HepG2 (cell line): ENCODE measurements around the gene LMAN2L. TPM values are rescaled to one million over a fixed set of nuclear protein-coding genes. Genes with fewer than 3 reads are reported as not detected.

ENCODE experiments used
- BRCA1 ChIP-seq: sonication (generic); formaldehyde crosslinking; IDR thresholded peaks from 2 replicates; pipeline ENCODE4 v1.4.0; 2020; ENCODE audit warnings: missing genetic modification reagents
- HOXA9 ChIP-seq: sonication (generic); formaldehyde crosslinking; IDR thresholded peaks from 2 replicates; pipeline ENCODE4 v1.8.1; 2022; ENCODE audit warnings: missing genetic modification reagents, mild to moderate bottlenecking, moderate library complexity, borderline replicate concordance
- IKZF4 ChIP-seq: sonication (generic); formaldehyde crosslinking; IDR thresholded peaks from 2 replicates; pipeline ENCODE4 v1.5.1; 2020; ENCODE audit warnings: borderline replicate concordance, mild to moderate bottlenecking, low read depth, missing genetic modification reagents; ENCODE audit errors: not compliant biosample characterization
- MED1 ChIP-seq: sonication (generic); formaldehyde crosslinking; IDR thresholded peaks from 2 replicates; pipeline ENCODE4 v1.4.0; 2020; ENCODE audit warnings: missing genetic modification reagents
- MYNN ChIP-seq: sonication (generic); formaldehyde crosslinking; IDR thresholded peaks from 2 replicates; pipeline ENCODE4 v1.4.0; 2020; ENCODE audit warnings: mild to moderate bottlenecking, low read depth, missing genetic modification reagents
- NFKB2 ChIP-seq: sonication (generic); formaldehyde crosslinking; IDR thresholded peaks from 2 replicates; pipeline ENCODE4 v1.4.0; 2020; ENCODE audit warnings: missing genetic modification reagents, borderline replicate concordance
- RAD21 ChIP-seq: fragments of 450-650 bp; formaldehyde crosslinking; IDR thresholded peaks from 2 replicates; pipeline ENCODE4 v1.5.0; 2020; ENCODE audit warnings: mild to moderate bottlenecking
- RXRA ChIP-seq: sonication (generic); formaldehyde crosslinking; IDR thresholded peaks from 2 replicates; pipeline ENCODE4 v1.5.1; 2020; ENCODE audit warnings: missing genetic modification reagents
- SMAD9 ChIP-seq: sonication (generic); formaldehyde crosslinking; IDR thresholded peaks from 2 replicates; pipeline ENCODE4 v1.5.1; 2020; ENCODE audit warnings: mild to moderate bottlenecking, missing genetic modification reagents
- ZBTB7B ChIP-seq: sonication (generic); formaldehyde crosslinking; IDR thresholded peaks from 2 replicates; pipeline ENCODE4 v1.4.0; 2020; ENCODE audit warnings: missing genetic modification reagents
- ZNF17 ChIP-seq: sonication (generic); formaldehyde crosslinking; IDR thresholded peaks from 2 replicates; pipeline ENCODE4 v1.5.0; 2020; ENCODE audit warnings: mild to moderate bottlenecking, missing genetic modification reagents
- ZNF776 ChIP-seq: sonication (generic); formaldehyde crosslinking; IDR thresholded peaks from 2 replicates; pipeline ENCODE4 v1.4.0; 2020; ENCODE audit warnings: mild to moderate bottlenecking, missing genetic modification reagents
- ZNF790 ChIP-seq: sonication (generic); formaldehyde crosslinking; IDR thresholded peaks from 2 replicates; pipeline ENCODE4 v1.8.0; 2022; ENCODE audit warnings: missing genetic modification reagents, mild to moderate bottlenecking, borderline replicate concordance
- polyA plus RNA-seq, 8 experiments: library from polyadenylated mRNA; depleted of rRNA in 3 of 8; stranded (reverse) in 7 of 8; unstranded in 1 of 8; fragments of >200 nt; fragmentation: Illumina TruSeq in 4 of 8; extraction: Trizol in 4 of 8; gene quantifications; 2 replicates each; pipeline versions ENCODE4 v1.2.1 to v1.2.3, GENCODE V29; 2011 to 2016; ENCODE audit warnings: low read depth in 4 of 8, missing spikeins in 1 of 8, mixed read lengths in 1 of 8; ENCODE audit not compliant: insufficient read depth in 1 of 8
- total RNA-seq, 5 experiments: library from RNA; depleted of rRNA; stranded (reverse); fragments of >200 nt; fragmentation: Illumina TruSeq; extraction: Trizol; gene quantifications; 2 replicates each; pipeline ENCODE4 v1.2.3, GENCODE V29; 2016; ENCODE audit warnings: low read depth in 1 of 5
- TF ChIP-seq, protein P1 (sequence below): sonication (generic); formaldehyde crosslinking; IDR thresholded peaks from 2 replicates; pipeline ENCODE4 v1.4.0; 2020; ENCODE audit warnings: missing genetic modification reagents
- TF ChIP-seq, protein P2 (sequence below): sonication (generic); formaldehyde crosslinking; conservative IDR thresholded peaks from 2 replicates; pipeline ENCODE4 v1.4.0; 2020; ENCODE audit warnings: mild to moderate bottlenecking, missing genetic modification reagents, moderate library complexity
- TF ChIP-seq, protein P3 (sequence below): sonication (generic); formaldehyde crosslinking; IDR thresholded peaks from 2 replicates; pipeline ENCODE4 v1.4.0; 2020; ENCODE audit warnings: mild to moderate bottlenecking, missing genetic modification reagents
- TF ChIP-seq, protein P4 (sequence below): sonication (generic); formaldehyde crosslinking; IDR thresholded peaks from 2 replicates; pipeline ENCODE4 v1.5.1; 2020; ENCODE audit warnings: mild to moderate bottlenecking, missing genetic modification reagents, moderate library complexity

LMAN2L gene
- total and polyA plus RNA-seq, 2 of the 13 experiments (the other 11 are each of a cell fraction or from before 2014, with no cell fraction given), result 39.1 to 57.9 TPM

DNA sequence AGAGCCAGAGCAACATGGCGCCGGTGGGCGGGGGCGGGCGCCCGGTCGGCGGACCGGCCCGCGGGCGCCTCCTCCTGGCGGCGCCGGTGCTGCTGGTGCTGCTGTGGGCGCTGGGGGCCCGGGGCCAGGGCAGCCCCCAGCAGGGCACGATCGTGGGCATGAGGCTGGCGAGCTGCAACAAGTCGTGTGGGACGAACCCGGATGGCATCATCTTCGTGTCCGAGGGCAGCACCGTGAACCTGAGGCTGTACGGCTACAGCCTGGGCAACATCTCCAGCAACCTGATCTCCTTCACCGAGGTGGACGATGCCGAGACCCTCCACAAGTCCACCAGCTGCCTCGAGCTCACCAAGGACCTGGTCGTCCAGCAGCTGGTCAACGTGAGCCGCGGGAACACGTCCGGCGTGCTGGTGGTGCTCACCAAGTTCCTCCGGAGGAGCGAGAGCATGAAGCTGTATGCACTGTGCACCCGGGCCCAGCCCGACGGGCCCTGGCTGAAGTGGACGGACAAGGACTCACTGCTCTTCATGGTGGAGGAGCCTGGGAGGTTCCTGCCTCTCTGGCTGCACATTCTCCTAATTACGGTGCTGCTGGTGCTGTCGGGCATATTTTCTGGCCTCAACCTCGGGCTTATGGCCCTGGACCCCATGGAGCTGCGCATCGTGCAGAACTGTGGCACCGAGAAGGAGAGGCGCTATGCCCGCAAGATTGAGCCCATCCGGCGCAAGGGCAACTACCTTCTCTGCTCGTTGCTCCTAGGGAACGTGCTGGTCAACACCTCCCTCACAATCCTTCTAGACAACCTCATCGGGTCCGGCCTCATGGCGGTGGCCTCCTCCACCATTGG is 21.3 kb upstream of the LMAN2L start (continued):
- TF ChIP-seq ZBTB7B (CRISPR knock-in tag) (0 out of 2 replicates have a peak, but pooled peaks have one; percentile 68), NFKB2 (CRISPR knock-in tag) (peak; percentile 53), RXRA (CRISPR knock-in tag) (peak; percentile 68; the same call in 1 of the 2 replicates), ZNF17 (CRISPR knock-in tag) (no peak), RAD21 (peak; percentile 90), ZNF776 (CRISPR knock-in tag) (peak; percentile 91), MYNN (no peak), IKZF4 (CRISPR knock-in tag) (no peak), ZNF790 (CRISPR knock-in tag) (no peak), SMAD9 (CRISPR knock-in tag) (0 out of 2 replicates have a peak, but pooled peaks have one; percentile 65), MED1 (CRISPR knock-in tag) (peak; percentile 18; the same call in 1 of the 2 replicates), HOXA9 (CRISPR knock-in tag) (0 out of 2 replicates have a peak, but pooled peaks have one; percentile 60), BRCA1 (0 out of 2 replicates have a peak, but pooled peaks have one; percentile 28)
- TF ChIP-seq, protein P1, sequence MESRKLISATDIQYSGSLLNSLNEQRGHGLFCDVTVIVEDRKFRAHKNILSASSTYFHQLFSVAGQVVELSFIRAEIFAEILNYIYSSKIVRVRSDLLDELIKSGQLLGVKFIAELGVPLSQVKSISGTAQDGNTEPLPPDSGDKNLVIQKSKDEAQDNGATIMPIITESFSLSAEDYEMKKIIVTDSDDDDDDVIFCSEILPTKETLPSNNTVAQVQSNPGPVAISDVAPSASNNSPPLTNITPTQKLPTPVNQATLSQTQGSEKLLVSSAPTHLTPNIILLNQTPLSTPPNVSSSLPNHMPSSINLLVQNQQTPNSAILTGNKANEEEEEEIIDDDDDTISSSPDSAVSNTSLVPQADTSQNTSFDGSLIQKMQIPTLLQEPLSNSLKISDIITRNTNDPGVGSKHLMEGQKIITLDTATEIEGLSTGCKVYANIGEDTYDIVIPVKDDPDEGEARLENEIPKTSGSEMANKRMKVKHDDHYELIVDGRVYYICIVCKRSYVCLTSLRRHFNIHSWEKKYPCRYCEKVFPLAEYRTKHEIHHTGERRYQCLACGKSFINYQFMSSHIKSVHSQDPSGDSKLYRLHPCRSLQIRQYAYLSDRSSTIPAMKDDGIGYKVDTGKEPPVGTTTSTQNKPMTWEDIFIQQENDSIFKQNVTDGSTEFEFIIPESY (CRISPR knock-in tag), result peak; percentile 78; the same call in 1 of the 2 replicates
- TF ChIP-seq, protein P2, sequence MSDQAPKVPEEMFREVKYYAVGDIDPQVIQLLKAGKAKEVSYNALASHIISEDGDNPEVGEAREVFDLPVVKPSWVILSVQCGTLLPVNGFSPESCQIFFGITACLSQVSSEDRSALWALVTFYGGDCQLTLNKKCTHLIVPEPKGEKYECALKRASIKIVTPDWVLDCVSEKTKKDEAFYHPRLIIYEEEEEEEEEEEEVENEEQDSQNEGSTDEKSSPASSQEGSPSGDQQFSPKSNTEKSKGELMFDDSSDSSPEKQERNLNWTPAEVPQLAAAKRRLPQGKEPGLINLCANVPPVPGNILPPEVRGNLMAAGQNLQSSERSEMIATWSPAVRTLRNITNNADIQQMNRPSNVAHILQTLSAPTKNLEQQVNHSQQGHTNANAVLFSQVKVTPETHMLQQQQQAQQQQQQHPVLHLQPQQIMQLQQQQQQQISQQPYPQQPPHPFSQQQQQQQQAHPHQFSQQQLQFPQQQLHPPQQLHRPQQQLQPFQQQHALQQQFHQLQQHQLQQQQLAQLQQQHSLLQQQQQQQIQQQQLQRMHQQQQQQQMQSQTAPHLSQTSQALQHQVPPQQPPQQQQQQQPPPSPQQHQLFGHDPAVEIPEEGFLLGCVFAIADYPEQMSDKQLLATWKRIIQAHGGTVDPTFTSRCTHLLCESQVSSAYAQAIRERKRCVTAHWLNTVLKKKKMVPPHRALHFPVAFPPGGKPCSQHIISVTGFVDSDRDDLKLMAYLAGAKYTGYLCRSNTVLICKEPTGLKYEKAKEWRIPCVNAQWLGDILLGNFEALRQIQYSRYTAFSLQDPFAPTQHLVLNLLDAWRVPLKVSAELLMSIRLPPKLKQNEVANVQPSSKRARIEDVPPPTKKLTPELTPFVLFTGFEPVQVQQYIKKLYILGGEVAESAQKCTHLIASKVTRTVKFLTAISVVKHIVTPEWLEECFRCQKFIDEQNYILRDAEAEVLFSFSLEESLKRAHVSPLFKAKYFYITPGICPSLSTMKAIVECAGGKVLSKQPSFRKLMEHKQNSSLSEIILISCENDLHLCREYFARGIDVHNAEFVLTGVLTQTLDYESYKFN (CRISPR knock-in tag), result no peak
- TF ChIP-seq, protein P3, sequence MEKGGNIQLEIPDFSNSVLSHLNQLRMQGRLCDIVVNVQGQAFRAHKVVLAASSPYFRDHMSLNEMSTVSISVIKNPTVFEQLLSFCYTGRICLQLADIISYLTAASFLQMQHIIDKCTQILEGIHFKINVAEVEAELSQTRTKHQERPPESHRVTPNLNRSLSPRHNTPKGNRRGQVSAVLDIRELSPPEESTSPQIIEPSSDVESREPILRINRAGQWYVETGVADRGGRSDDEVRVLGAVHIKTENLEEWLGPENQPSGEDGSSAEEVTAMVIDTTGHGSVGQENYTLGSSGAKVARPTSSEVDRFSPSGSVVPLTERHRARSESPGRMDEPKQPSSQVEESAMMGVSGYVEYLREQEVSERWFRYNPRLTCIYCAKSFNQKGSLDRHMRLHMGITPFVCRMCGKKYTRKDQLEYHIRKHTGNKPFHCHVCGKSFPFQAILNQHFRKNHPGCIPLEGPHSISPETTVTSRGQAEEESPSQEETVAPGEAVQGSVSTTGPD (CRISPR knock-in tag), result no peak
- TF ChIP-seq, protein P4, sequence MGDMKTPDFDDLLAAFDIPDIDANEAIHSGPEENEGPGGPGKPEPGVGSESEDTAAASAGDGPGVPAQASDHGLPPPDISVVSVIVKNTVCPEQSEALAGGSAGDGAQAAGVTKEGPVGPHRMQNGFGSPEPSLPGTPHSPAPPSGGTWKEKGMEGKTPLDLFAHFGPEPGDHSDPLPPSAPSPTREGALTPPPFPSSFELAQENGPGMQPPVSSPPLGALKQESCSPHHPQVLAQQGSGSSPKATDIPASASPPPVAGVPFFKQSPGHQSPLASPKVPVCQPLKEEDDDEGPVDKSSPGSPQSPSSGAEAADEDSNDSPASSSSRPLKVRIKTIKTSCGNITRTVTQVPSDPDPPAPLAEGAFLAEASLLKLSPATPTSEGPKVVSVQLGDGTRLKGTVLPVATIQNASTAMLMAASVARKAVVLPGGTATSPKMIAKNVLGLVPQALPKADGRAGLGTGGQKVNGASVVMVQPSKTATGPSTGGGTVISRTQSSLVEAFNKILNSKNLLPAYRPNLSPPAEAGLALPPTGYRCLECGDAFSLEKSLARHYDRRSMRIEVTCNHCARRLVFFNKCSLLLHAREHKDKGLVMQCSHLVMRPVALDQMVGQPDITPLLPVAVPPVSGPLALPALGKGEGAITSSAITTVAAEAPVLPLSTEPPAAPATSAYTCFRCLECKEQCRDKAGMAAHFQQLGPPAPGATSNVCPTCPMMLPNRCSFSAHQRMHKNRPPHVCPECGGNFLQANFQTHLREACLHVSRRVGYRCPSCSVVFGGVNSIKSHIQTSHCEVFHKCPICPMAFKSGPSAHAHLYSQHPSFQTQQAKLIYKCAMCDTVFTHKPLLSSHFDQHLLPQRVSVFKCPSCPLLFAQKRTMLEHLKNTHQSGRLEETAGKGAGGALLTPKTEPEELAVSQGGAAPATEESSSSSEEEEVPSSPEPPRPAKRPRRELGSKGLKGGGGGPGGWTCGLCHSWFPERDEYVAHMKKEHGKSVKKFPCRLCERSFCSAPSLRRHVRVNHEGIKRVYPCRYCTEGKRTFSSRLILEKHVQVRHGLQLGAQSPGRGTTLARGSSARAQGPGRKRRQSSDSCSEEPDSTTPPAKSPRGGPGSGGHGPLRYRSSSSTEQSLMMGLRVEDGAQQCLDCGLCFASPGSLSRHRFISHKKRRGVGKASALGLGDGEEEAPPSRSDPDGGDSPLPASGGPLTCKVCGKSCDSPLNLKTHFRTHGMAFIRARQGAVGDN, result peak; percentile 78
